ENCODE results near the gene LRP1-AS. TPM values are rescaled to one million over a fixed set of nuclear protein-coding genes. Genes with fewer than 3 reads are reported as not detected.

The LRP1-AS gene
- total RNA-seq, 1 experiment from 2014 or later: not detected

DNA sequence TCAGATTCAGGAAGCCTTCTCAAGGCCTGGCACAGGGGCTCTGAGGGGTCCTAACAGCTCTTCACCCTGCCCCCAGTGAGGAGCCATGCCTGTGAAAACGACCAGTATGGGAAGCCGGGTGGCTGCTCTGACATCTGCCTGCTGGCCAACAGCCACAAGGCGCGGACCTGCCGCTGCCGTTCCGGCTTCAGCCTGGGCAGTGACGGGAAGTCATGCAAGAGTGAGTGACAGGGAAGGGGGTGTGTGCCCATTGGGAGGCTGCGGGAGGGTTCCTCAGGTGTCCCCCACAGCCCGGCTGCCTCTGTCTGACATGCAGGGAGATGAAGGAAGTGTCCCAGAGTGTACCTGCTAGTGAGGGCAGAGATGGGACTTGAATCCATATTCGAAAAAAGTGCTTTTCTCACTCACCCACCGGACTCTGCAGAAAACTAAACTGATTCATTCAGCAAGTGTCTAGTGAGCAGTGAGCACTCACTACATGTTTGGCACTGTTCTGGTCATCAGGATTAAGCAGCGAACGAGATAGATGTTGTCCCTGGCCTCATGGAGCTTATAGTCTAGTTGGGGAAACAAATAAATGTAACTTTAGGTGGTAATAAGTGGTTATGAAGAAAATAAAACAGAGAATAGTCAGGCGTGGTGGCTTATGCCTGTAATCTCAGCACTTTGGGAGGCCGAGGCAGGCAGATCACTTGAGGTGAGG lies 9.4 kb upstream of the LRP1-AS start:
- no peaks in the 10 kb centered on the region for H3K27me3 ChIP-seq (ENCODE audit: insufficient read depth, low read length)
- intact Hi-C loops (cut with micrococcal nuclease): no loop called here
- H3K9me2 ChIP-seq (ENCODE audit: insufficient read depth): no peaks in the 10 kb centered on the region
- no peaks in the 10 kb centered on the region for H3K79me2 ChIP-seq (ENCODE audit: insufficient read depth, low read length)
- RAD21 ChIA-PET (ENCODE audit: low non-redundant PET in 1 of 2, low total read pairs in 2 of 2, uncharacterized antibody in 2 of 2, unreplicated experiment in 2 of 2): no interaction called here
- no peaks in the 10 kb centered on the region for H3K9me3 ChIP-seq (ENCODE audit: control insufficient read depth in 1 of 2, insufficient read depth in 1 of 2, low read depth in 1 of 2, low read length in 2 of 2)
- CTCF ChIA-PET: no interaction called here
- no TSS peak for BruUV-seq (replicated peaks)
- TF ChIP-seq ELF1 (IDR thresholded peaks at IDR 0.05; ENCODE audit: borderline replicate concordance, low read depth) (no peak), CBX3 (IDR thresholded peaks at IDR 0.05; ENCODE audit: low read depth) (no peak), EZH2 (IDR thresholded peaks at IDR 0.05) (no peak), SP1 (IDR thresholded peaks at IDR 0.05; ENCODE audit: low read depth) (no peak), FOSL1 (IDR thresholded peaks at IDR 0.05; ENCODE audit: low read depth) (no peak), POLR2AphosphoS5 (IDR thresholded peaks at IDR 0.05; ENCODE audit: low read depth, low read length) (no peak), ZFX (IDR thresholded peaks at IDR 0.05) (no peak), YY1 (IDR thresholded peaks at IDR 0.05; ENCODE audit: extremely low read depth, insufficient replicate concordance, low read depth, low read length) (no peak), EZH2phosphoT487 (IDR thresholded peaks at IDR 0.05; ENCODE audit: borderline replicate concordance) (no peak), TCF7L2 (IDR thresholded peaks at IDR 0.05; ENCODE audit: borderline replicate concordance, extremely low read depth, insufficient read depth, insufficient read length) (no peak), RAD21 (IDR thresholded peaks at IDR 0.05; ENCODE audit: low read depth) (no peak), JUND (IDR thresholded peaks at IDR 0.05) (no peak), EGR1 (IDR thresholded peaks at IDR 0.05; ENCODE audit: low read depth) (no peak)
- TF ChIP-seq, protein P1, sequence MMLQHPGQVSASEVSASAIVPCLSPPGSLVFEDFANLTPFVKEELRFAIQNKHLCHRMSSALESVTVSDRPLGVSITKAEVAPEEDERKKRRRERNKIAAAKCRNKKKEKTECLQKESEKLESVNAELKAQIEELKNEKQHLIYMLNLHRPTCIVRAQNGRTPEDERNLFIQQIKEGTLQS (IDR thresholded peaks at IDR 0.05): no peak
- TF ChIP-seq, protein P2, sequence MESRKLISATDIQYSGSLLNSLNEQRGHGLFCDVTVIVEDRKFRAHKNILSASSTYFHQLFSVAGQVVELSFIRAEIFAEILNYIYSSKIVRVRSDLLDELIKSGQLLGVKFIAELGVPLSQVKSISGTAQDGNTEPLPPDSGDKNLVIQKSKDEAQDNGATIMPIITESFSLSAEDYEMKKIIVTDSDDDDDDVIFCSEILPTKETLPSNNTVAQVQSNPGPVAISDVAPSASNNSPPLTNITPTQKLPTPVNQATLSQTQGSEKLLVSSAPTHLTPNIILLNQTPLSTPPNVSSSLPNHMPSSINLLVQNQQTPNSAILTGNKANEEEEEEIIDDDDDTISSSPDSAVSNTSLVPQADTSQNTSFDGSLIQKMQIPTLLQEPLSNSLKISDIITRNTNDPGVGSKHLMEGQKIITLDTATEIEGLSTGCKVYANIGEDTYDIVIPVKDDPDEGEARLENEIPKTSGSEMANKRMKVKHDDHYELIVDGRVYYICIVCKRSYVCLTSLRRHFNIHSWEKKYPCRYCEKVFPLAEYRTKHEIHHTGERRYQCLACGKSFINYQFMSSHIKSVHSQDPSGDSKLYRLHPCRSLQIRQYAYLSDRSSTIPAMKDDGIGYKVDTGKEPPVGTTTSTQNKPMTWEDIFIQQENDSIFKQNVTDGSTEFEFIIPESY (IDR thresholded peaks at IDR 0.05; ENCODE audit: extremely low read depth, insufficient replicate concordance, low read length): no peak
- TF ChIP-seq, protein P3, sequence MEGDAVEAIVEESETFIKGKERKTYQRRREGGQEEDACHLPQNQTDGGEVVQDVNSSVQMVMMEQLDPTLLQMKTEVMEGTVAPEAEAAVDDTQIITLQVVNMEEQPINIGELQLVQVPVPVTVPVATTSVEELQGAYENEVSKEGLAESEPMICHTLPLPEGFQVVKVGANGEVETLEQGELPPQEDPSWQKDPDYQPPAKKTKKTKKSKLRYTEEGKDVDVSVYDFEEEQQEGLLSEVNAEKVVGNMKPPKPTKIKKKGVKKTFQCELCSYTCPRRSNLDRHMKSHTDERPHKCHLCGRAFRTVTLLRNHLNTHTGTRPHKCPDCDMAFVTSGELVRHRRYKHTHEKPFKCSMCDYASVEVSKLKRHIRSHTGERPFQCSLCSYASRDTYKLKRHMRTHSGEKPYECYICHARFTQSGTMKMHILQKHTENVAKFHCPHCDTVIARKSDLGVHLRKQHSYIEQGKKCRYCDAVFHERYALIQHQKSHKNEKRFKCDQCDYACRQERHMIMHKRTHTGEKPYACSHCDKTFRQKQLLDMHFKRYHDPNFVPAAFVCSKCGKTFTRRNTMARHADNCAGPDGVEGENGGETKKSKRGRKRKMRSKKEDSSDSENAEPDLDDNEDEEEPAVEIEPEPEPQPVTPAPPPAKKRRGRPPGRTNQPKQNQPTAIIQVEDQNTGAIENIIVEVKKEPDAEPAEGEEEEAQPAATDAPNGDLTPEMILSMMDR (IDR thresholded peaks at IDR 0.05 in 2 of 3, conservative IDR thresholded peaks at IDR 0.05 in 1 of 3; ENCODE audit: borderline replicate concordance in 1 of 3, insufficient read depth in 1 of 3, low read depth in 2 of 3, low read length in 2 of 3): no peak
- TF ChIP-seq, protein P4, sequence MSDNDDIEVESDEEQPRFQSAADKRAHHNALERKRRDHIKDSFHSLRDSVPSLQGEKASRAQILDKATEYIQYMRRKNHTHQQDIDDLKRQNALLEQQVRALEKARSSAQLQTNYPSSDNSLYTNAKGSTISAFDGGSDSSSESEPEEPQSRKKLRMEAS (IDR thresholded peaks at IDR 0.05): no peak
- TF ChIP-seq, protein P5, sequence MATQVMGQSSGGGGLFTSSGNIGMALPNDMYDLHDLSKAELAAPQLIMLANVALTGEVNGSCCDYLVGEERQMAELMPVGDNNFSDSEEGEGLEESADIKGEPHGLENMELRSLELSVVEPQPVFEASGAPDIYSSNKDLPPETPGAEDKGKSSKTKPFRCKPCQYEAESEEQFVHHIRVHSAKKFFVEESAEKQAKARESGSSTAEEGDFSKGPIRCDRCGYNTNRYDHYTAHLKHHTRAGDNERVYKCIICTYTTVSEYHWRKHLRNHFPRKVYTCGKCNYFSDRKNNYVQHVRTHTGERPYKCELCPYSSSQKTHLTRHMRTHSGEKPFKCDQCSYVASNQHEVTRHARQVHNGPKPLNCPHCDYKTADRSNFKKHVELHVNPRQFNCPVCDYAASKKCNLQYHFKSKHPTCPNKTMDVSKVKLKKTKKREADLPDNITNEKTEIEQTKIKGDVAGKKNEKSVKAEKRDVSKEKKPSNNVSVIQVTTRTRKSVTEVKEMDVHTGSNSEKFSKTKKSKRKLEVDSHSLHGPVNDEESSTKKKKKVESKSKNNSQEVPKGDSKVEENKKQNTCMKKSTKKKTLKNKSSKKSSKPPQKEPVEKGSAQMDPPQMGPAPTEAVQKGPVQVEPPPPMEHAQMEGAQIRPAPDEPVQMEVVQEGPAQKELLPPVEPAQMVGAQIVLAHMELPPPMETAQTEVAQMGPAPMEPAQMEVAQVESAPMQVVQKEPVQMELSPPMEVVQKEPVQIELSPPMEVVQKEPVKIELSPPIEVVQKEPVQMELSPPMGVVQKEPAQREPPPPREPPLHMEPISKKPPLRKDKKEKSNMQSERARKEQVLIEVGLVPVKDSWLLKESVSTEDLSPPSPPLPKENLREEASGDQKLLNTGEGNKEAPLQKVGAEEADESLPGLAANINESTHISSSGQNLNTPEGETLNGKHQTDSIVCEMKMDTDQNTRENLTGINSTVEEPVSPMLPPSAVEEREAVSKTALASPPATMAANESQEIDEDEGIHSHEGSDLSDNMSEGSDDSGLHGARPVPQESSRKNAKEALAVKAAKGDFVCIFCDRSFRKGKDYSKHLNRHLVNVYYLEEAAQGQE (IDR thresholded peaks at IDR 0.05; ENCODE audit: low read depth): no peak
- no peak overlapping the region for H3K27ac ChIP-seq (ENCODE audit: low read depth, low read length)
- H3K9ac ChIP-seq (ENCODE audit: low read length): no peak overlapping the region
- DNase-seq (ENCODE audit: low read depth, low spot score) (no peak), ATAC-seq (no peak)
- no peak overlapping the region for H3K4me2 ChIP-seq (ENCODE audit: low read length)
- no peak overlapping the region for H3K4me3 ChIP-seq (replicated peaks in 1 of 2; ENCODE audit: low read depth in 1 of 2, low read length in 2 of 2)
- no peaks in the 10 kb centered on the region for H3K4me1 ChIP-seq (ENCODE audit: control insufficient read depth in 1 of 2, insufficient read depth in 2 of 2, low read length in 2 of 2)
- H4K20me1 ChIP-seq (ENCODE audit: insufficient read depth): no peaks in the 10 kb centered on the region
- no peak overlapping the region for H2AFZ ChIP-seq (ENCODE audit: low read depth, low read length, poor library complexity, severe bottlenecking)
- POLR2A ChIA-PET: no interaction called here
- peaks cover 0 to 2% of the 10 kb centered on the region in 2 experiments; a peak in 1 of 4 replicates for H3K36me3 ChIP-seq (ENCODE audit: control insufficient read depth in 1 of 2, insufficient read depth in 2 of 2, low read length in 2 of 2)

Measured in HCT116 (cell line).